DMS53 (cell line): Measurements from ENCODE around the gene CCDC83.

Experiments
- DNase-seq: peaks from one replicate; lab custom pipeline; 2025; lab: John Stamatoyannopoulos, UW

Gene CCDC83

GRCh38 chr11:85855341-85855656 is at the start of gene CCDC83:
Gene CCDC83 (plus strand): TSS chr11:85855383. CDS start chr11:85865124, 9,741 bp downstream.
- no peak for DNase-seq

DNA sequence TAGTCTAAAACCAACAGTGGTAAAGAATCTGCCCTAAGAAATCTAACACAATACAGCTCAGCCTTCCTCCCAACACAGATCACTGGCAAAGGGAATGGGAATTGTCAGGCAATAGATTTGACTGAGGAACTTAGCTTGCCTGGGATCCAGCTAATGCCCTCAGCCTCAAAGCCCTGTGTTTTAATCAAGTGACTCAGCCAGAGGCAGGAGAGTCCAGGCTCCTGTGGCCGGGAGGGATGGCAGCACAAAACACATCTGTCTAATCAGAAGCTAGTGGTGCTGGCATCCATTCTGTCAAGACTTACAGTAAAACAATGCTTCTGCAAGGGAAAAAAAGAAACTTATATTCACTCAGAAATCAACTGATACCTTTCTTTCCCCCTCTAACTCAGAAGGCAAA is 49.8 kb upstream of the CCDC83 start:
- no peak for DNase-seq

GRCh38 chr11:85806016-85806415 is 49.2 kb upstream of the CCDC83 start:
- no peak for DNase-seq

GRCh38 chr11:85806876-85807275 is 48.3 kb upstream of the CCDC83 start:
- DNase-seq: no peak

GRCh38 chr11:85809191-85809590 is 46.0 kb upstream of the CCDC83 start:
- no peak for DNase-seq

GRCh38 chr11:85809863-85810262 is 45.3 kb upstream of the CCDC83 start:
- peak; percentile 60 for DNase-seq

DNA sequence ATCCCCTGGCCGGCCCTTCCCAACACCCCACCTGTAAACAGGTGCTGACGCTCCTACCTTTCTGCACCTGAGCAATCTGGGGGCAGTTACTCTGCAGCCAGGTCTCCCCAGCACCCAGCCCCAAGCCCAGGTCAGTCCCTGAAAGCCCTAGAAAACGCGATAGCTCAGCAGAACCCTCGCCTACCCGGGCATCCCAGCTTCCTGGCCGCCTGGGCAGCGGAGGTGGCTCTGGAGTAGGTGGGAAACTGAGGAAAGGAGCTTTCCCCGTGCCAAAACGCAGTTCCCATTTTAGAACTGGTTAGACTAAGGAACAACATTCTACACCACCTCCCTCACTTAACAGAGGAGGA is 44.7 kb upstream of the CCDC83 start:
- DNase-seq: peak; percentile 78

DNA sequence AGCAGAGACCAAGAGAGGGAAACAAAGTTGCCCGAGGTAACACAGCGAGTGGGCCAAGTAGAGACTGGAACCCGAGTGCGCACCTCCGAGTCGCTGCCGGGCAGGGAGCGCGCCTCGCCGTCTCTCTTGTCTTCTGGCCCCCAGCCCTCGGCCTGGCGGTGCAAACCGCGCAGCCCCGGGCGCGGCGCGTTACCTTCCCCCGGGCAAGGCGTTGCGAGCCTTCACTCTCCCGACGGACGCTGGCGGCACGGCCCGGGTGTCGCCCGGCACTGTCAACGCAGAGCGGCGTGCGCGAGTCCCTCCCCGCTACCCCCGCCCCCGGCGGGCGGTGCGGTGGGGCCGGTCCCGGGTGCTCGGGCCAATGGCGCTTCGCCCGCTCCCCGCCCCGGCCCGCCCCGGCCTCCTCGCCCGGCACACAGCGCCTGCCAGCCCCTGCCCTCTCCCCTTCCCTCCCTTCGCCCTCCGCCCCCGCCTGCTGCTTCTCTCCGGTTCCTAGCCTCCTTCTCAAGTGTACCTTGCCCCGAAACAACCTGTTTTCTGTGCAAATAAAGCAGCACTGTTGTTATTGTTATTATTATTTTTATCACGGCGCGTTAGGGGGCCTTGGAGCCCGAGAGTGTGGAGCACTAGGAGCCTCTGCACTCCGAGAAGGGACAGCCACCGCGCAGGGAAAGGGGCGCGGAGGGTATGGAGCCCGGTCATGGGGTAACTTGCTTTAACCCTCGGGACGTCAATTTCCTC is 44.1 kb upstream of the CCDC83 start, which contains the start of gene SYTL2:
Gene SYTL2 (minus strand): TSS at position 271 of the 741 bp plus-strand sequence. CDS start 53,416 bp downstream, outside the sequence.
- peak; percentile 96 for DNase-seq

- DNase-seq: no peak
These were observed 43.6 kb upstream of the CCDC83 start for GRCh38 chr11:85811624-85812023.

- peak; percentile 30 for DNase-seq
These were observed 41.5 kb upstream of the CCDC83 start for GRCh38 chr11:85813721-85814120.

DNA sequence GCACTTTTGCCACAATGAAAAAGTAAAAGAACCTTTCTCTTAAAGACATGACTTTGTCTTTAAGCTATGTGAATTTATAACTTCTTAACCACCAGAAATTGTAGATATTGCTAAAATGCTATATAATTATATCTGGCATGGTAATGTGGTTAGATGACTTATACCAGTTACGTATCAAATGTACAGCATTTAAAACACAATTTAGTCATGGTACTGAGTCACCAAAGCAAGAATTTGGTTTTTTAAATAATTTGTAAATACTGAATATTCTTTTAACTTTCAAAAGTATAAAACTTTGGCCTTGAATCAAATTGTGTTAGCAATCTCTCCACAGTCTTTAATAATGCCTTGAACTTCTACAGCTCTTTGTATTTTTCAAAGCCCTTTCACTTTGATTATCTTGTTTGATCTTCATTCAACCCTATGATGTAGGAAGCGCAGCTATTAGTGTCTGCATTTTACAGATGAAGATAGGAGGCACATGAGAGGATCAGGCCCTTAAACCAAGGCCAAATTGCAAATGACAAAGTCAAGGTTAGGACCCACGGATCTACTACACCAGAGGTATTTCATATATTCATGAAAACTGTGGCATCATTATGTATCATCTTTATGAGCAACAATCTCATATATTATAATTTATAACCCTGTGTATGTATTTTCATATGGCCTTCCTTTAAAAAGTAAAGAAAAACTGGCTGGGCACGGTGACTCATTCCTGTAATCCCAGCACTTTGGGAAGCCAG is 39.8 kb upstream of the CCDC83 start:
- no peak for DNase-seq

DNA sequence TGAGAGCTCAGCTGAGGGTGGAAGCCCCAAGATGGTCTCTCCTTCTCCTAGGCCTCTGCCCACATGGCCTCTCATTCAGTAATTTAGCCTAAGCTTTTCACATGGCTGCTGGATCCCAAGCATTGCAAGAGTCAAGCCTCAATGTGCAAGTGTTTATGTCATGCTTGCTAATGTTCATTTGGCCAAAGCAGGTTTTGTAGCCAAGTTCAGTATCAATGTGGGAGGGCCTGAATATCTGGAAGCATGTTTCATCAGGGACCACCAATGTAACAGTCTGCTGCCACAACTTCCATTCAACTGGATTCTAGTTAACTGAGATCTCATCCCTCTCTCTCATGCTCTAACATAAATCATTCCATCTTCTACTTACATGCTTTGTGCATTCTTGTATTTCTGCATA is 35.7 kb upstream of the CCDC83 start:
- DNase-seq: no peak

GRCh38 chr11:85821636-85822035 is 33.5 kb upstream of the CCDC83 start:
- peak; percentile 68 for DNase-seq

DNA sequence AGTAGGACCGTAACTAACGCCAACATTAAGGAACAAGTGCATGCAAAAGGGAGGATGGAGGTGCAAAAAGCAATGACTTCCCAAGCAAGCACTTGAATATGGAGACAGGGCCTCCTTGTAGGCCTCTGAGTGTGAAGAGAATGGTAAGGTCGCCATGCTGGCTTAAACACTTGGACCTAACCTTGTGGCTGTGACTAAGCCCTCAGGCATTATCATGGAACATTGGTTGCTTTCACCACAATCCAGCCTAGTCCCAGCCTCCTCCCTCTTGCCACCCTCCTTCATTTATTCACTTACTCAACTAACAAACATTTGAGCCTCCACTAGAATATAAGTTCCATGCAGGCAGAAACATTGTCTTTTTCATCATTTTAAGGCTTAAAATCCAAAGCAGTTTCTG is 32.4 kb upstream of the CCDC83 start:
- no peak for DNase-seq

DNA sequence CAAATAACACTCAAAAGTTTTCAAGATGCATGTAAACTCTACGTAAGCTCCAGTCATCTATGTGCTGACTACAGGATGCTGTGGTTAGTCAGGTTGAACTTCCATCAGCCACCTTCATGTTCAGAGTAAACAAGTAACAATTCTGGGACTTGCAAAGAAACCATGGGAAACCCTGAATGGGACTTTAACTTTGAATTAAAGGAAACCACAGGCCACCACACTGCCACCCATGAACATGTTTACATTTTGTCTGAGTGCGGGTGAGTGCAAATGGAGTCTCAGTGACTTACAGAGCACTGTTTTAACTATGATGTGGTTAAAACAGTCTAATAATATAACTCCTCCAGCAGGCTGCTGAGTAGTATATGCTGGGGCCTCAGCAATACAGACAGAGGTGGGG is 31.4 kb upstream of the CCDC83 start:
- no peak for DNase-seq

DNA sequence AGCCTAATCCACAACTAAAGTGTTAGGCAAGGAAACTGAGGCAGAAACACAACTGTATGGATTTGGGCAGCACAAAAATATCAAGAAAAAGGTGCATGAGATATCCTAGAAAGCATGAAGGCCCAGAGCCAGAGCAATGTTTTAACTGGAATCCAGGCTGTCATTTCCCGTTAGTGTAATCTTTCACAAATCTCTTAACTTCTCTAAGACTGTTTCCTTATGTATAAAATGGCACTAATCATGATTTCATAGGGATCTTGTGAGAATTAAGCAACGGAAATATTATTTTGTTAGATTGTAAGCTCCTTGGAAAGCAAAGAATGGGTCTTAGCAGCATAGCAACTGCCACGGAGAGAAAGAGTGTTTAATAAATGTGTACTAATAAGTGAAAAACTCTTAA is 29.6 kb upstream of the CCDC83 start:
- DNase-seq: no peak

GRCh38 chr11:85826116-85826855 is 28.9 kb upstream of the CCDC83 start:
- DNase-seq: peak; percentile 77

DNA sequence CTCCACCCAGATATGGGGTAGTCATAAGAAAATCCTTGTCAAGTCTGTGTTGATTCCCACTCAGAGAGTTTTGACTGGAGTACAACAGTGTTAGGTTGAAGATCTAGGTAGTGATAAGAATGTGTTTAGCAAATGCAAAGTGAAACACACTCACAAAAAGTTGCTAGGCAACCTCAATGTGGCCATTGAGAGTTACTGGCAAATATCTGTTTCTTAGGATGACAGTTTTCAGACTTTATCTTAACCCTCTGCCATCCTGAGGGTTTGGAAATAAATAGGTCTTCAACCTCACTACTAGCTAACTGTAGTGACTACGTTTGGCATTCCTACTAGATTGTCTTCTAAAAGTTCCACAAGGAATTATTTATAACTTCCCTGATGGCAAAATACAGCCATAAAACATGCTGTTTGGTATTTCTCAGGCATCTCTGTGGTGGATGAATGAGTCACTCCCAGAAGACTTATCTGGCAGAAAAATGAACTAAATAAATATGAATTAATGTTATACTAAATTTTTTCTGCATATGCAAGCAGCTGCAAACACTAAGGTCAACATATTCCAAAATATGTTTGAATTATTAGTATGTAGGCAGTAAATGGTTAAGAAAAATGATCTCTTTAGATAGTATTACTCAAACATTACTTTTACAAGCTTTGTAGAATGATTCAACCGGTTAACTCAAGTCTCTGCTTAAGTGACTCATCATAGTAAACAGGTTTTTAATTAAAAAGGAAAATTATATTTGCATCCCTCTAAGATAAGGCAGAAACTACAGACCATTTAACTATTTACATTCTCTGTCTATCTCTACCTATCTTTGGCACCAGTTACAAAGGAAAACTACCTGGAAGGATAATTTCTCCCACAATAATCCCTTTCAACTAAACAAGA is 27.2 kb upstream of the CCDC83 start:
- peak; percentile 88 for DNase-seq

GRCh38 chr11:85828640-85828978 is 26.6 kb upstream of the CCDC83 start:
- DNase-seq: peak; percentile 87

DNA sequence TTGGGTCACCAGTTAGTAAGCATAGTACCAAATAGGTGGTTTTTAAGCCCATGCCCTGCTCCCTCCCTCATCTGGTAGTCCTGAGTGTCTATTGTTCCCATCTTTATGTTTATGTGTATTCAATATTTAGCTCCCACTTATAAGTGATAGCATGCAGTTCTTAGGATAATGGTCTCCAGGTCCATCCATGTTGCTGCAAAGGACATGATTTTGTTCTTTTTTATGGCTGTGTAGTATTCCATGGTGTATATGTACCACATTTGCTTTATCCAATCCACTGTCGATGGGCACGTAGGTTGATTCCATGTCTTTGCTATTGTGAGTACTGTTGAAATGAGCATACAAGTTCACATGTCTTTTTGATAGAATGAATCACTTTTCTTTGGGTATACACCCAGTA is 26.0 kb upstream of the CCDC83 start:
- DNase-seq: no peak

GRCh38 chr11:85831050-85831449 is 24.1 kb upstream of the CCDC83 start:
- DNase-seq: peak; percentile 91

DNA sequence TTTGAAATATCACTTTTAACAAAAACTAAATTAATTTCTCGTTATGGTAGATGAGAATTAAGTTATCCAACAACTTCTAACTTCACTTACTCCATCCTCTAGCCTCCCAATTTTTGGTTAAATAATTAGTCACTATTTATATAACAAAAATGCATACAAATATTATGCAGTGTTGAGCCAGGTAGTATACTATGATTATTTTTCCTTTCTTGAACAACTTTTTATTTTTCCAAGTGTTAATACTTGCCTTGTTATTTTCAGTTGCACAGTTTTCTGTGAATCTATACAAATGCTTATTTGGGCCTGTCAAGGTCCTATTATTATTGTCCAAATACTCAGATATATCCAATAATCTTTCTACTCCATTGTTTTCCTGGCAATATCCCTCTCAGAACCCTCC is 19.9 kb upstream of the CCDC83 start:
- no peak for DNase-seq
